H1 (cell line): Measurements from ENCODE around the gene GPC3.

Source experiments
- CTCF ChIP-seq, 3 experiments: IDR thresholded peaks; 1 replicate in 2 of 3; 2 replicates in 1 of 3; pipeline versions ENCODE4 v1.5.1 to v1.6.1; 2011; ENCODE audit warnings: low read length in 3 of 3, mild to moderate bottlenecking in 3 of 3, inconsistent platforms in 2 of 3, low read depth in 1 of 3, moderate library complexity in 1 of 3; ENCODE audit not compliant: insufficient read depth in 1 of 3; ENCODE audit errors: control extremely low read depth in 1 of 3
- POLR2A ChIP-seq, 2 experiments: IDR thresholded peaks; 1 replicate in 1 of 2; 2 replicates in 1 of 2; pipeline ENCODE4 v1.6.1; 2011; ENCODE audit warnings: low read depth in 2 of 2, low read length in 2 of 2, mild to moderate bottlenecking in 2 of 2; ENCODE audit errors: control extremely low read depth in 1 of 2

- TF ChIP-seq CTCF (IDR thresholded peaks at IDR 0.05; ENCODE audit: control extremely low read depth in 1 of 3, insufficient read depth in 1 of 3, low read depth in 1 of 3, low read length in 3 of 3): peak in 1 of 3 experiments; percentile 12; a peak in 1 of 4 replicates
- TF ChIP-seq POLR2A (IDR thresholded peaks at IDR 0.05; ENCODE audit: control extremely low read depth in 1 of 2, low read depth in 2 of 2, low read length in 2 of 2): no peak
Measured at GRCh38 chrX:133745349-133745748, 240.0 kb downstream of the GPC3 start.
